ENCODE results near the gene CIDEC.
A peak's percentile ranks its signal among the peaks of the same experiment; 100 is the strongest.

The CIDEC gene

GRCh38 chr3:9916346-9916733, 36.3 kb upstream of the CIDEC start:
- TF ChIP-seq CTCF (IDR thresholded peaks at IDR 0.05; ENCODE audit: low read depth, low read length, missing control alignments) = no peak
- DNase-seq = peak; percentile 42
- Histone ChIP-seq H3K36me3 (replicated peaks) (no peaks in the 10 kb centered on the region), H3K27me3 (replicated peaks) (no peaks in the 10 kb centered on the region), H3K4me3 (ENCODE audit: low read depth, low read length) (peak overlapping the region; percentile 52), H3K27ac (peak overlapping the region; percentile 30)
- in situ Hi-C loops (cut with HindIII; ENCODE audit: low pct_ligation_motif_present, low sequenced_read_pairs) = no loop called here

- no peaks in the 10 kb centered on the region for H3K27me3 ChIP-seq (replicated peaks)
- DNase-seq = peak; percentile 18
- peak overlapping the region; percentile 1 for H3K27ac ChIP-seq
- no peaks in the 10 kb centered on the region for H3K36me3 ChIP-seq (replicated peaks)
- TF ChIP-seq CTCF (IDR thresholded peaks at IDR 0.05; ENCODE audit: low read depth, low read length, missing control alignments) = peak; percentile 51
- in situ Hi-C loops (cut with HindIII; ENCODE audit: low pct_ligation_motif_present, low sequenced_read_pairs) = no loop called here
- H3K4me3 ChIP-seq (ENCODE audit: low read depth, low read length) = peak overlapping the region; percentile 61
Observed at GRCh38 chr3:9915254-9916141, 35.4 kb upstream of the CIDEC start.

- no peak for TF ChIP-seq CTCF (IDR thresholded peaks at IDR 0.05; ENCODE audit: low read depth, low read length, missing control alignments)
- peak overlapping the region; percentile 61 for H3K4me3 ChIP-seq (ENCODE audit: low read depth, low read length)
- no peaks in the 10 kb centered on the region for H3K36me3 ChIP-seq (replicated peaks)
- in situ Hi-C loops (cut with HindIII; ENCODE audit: low pct_ligation_motif_present, low sequenced_read_pairs) = no loop called here
- DNase-seq = no peak
- H3K27me3 ChIP-seq (replicated peaks) = no peaks in the 10 kb centered on the region
- no peak overlapping the region for H3K27ac ChIP-seq
Observed at GRCh38 chr3:9914559-9915253, 34.7 kb upstream of the CIDEC start.

GRCh38 chr3:9914011-9914410, 34.0 kb upstream of the CIDEC start:
- no peak overlapping the region for H3K27ac ChIP-seq
- in situ Hi-C loops (cut with HindIII; ENCODE audit: low pct_ligation_motif_present, low sequenced_read_pairs) = no loop called here

GRCh38 chr3:9913601-9914000, 33.5 kb upstream of the CIDEC start:
- H3K27me3 ChIP-seq (replicated peaks) = no peaks in the 10 kb centered on the region

More at GRCh38 chr3:9914011-9914410, 34.0 kb upstream of the CIDEC start:
- DNase-seq = no peak
- no peak overlapping the region for H3K4me3 ChIP-seq (ENCODE audit: low read depth, low read length)
- H3K27me3 ChIP-seq (replicated peaks) = no peaks in the 10 kb centered on the region
- no peaks in the 10 kb centered on the region for H3K36me3 ChIP-seq (replicated peaks)
- no peak for TF ChIP-seq CTCF (IDR thresholded peaks at IDR 0.05; ENCODE audit: low read depth, low read length, missing control alignments)

More at GRCh38 chr3:9913601-9914000, 33.5 kb upstream of the CIDEC start:
- no peak for TF ChIP-seq CTCF (IDR thresholded peaks at IDR 0.05; ENCODE audit: low read depth, low read length, missing control alignments)
- Histone ChIP-seq H3K4me3 (ENCODE audit: low read depth, low read length) (no peak overlapping the region), H3K36me3 (replicated peaks) (no peaks in the 10 kb centered on the region), H3K27ac (no peak overlapping the region)
- no peak for DNase-seq
- in situ Hi-C loops (cut with HindIII; ENCODE audit: low pct_ligation_motif_present, low sequenced_read_pairs) = no loop called here
